NT2/D1 (cell line): ENCODE data around the gene TFIP11.

Experiments
- YY1 ChIP-seq: IDR thresholded peaks from 2 replicates; pipeline ENCODE4 v1.6.1; 2011; ENCODE audit not compliant: insufficient read length, insufficient read depth
- ZNF274 ChIP-seq: IDR thresholded peaks from 2 replicates; pipeline ENCODE4 v1.6.1; 2011; ENCODE audit warnings: mild to moderate bottlenecking, low read depth, low read length

DNA sequence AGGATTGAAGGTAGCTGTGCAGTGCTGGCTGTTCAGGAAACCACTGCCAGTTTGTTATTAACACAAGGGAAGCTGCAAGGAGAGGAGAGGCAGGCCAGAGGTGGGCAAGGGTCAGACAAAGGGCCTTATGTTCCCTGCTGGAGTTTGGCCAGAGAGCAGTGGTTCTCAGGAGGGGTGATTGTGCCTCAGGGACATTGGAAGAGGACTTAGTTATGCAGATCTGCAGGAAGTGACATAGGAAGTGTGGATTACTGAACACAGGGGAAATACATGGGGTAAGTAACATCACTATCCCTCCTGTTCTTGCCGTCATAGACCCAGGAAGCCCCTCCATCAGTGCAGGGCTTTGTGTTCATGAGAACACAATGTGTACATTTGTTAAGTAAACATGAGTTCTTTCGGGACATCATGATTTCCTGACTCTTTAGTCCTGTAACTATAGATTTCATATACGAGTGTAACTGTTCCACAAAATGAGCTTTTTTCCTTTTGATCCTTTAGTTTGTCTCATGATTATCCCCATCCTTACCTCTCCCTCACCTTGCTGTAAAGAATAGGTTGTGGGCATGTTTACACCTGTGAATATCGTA, 22.7 kb downstream of the TFIP11 start:
- no peak for TF ChIP-seq YY1
- TF ChIP-seq ZNF274, result no peak
